Measurements from ENCODE around the gene ELMO1.

The ELMO1 gene

GRCh38 chr7:37259319-37259821 is 189.3 kb downstream of the ELMO1 start:
- DNase-seq: no peak

- no peak for DNase-seq
Observed at GRCh38 chr7:37256631-37257030, 192.0 kb downstream of the ELMO1 start.

GRCh38 chr7:37255327-37255944 is 193.2 kb downstream of the ELMO1 start:
- DNase-seq: peak; percentile 4

- DNase-seq: no peak
Observed at GRCh38 chr7:37251222-37251621, 197.4 kb downstream of the ELMO1 start.

- DNase-seq: no peak
Observed at GRCh38 chr7:37249240-37249639, 199.4 kb downstream of the ELMO1 start.

GRCh38 chr7:37248396-37248861 is 200.2 kb downstream of the ELMO1 start:
- DNase-seq: no peak

- DNase-seq: no peak
Observed at GRCh38 chr7:37247861-37248260, 200.8 kb downstream of the ELMO1 start.

GRCh38 chr7:37245590-37245989 is 203.1 kb downstream of the ELMO1 start:
- DNase-seq: no peak

GRCh38 chr7:37236906-37237305 is 211.8 kb downstream of the ELMO1 start:
- DNase-seq: no peak

- DNase-seq: no peak
Observed at GRCh38 chr7:37235813-37236212, 212.9 kb downstream of the ELMO1 start.

- DNase-seq: peak; percentile 36
Observed at GRCh38 chr7:37234928-37235327, 213.7 kb downstream of the ELMO1 start.

GRCh38 chr7:37234334-37234733 is 214.3 kb downstream of the ELMO1 start:
- DNase-seq: no peak

GRCh38 chr7:37231613-37232012 is 217.1 kb downstream of the ELMO1 start:
- DNase-seq: no peak

GRCh38 chr7:37230221-37230620 is 218.4 kb downstream of the ELMO1 start:
- no peak for DNase-seq

- no peak for DNase-seq
Observed at GRCh38 chr7:37229381-37229780, 219.3 kb downstream of the ELMO1 start.

GRCh38 chr7:37225285-37225969 is 223.2 kb downstream of the ELMO1 start:
- DNase-seq: no peak

- DNase-seq: no peak
Observed at GRCh38 chr7:37224746-37225145, 223.9 kb downstream of the ELMO1 start.

GRCh38 chr7:37220664-37221063 is 228.0 kb downstream of the ELMO1 start:
- no peak for DNase-seq

- DNase-seq: no peak
Observed at GRCh38 chr7:37218956-37219355, 229.7 kb downstream of the ELMO1 start.

- DNase-seq: no peak
Observed at GRCh38 chr7:37216923-37217322, 231.7 kb downstream of the ELMO1 start.

GRCh38 chr7:37216156-37216852 is 232.4 kb downstream of the ELMO1 start:
- no peak for DNase-seq

- DNase-seq: no peak
Observed at GRCh38 chr7:37215290-37215923, 233.3 kb downstream of the ELMO1 start.

GRCh38 chr7:37212556-37212955 is 236.1 kb downstream of the ELMO1 start:
- DNase-seq: no peak

Data from CD4-positive, alpha-beta T cell treated with Interleukin-4 for 4 hours (primary cell).